ENCODE results near the gene HOXA10.

Gene HOXA10

DNA sequence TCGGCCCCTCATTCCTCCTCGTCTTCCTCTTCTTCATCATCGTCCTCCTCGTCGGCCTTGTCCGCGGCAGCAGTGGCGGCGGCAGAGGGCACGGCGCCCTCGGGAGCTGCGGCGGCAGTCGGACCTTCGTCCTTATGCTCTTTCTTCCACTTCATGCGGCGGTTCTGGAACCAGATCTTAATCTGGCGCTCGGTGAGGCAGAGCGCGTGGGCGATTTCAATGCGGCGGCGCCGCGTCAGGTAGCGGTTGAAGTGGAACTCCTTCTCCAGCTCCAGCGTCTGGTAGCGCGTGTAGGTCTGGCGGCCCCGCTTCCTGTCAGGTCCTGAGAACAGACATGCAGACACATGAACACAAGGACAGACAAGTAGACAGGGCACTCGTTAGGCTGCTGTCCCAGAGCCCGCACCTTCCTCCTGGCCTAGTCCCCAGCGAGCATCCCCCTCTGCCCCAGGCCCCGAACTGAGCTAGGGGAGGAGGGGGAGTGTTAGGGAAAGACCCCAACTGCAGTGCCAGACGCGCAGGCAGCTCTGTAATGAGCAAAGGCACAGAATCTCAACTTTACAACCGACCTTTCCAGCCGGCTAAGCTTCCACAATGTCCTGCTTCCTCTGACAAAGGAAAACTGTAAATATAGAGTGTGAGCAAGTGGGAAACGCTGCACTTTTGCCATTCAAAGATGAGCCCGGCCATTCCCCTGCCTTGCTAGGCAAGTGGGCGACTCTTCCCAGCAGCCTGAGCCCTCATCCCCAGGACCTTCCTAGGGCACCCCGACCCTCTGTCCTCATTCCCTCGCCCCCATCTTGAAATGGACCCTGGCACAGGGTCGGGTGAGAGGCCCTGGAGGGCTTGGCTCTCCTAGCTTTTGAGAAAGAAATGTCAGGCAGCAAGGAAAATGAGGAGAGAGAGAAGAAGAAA, 19.0 kb downstream of the HOXA10 start:
- no peak for DNase-seq

- no peak for DNase-seq
Observed at GRCh38 chr7:27154369-27154768, 19.8 kb downstream of the HOXA10 start.

DNA sequence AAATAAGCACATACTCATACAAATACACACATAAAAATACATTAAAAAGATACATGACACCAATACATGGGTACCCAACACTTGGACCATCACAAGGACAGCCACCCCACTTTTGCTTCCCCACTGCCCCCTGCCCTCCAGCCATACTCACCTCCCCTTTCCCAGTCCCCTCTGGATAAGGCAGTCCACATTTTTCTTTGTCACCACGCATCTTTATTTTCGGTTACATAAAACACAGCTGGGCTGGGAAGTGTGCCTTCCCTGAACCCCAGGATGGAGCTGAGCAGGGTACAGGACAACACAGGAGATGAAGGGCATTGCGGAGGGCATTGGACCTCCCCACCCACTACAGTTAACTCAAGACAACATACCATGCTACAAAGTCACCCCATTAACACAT, 20.6 kb downstream of the HOXA10 start:
- no peak for DNase-seq

GRCh38 chr7:27152816-27153442, 21.2 kb downstream of the HOXA10 start:
- DNase-seq, result no peak

DNA sequence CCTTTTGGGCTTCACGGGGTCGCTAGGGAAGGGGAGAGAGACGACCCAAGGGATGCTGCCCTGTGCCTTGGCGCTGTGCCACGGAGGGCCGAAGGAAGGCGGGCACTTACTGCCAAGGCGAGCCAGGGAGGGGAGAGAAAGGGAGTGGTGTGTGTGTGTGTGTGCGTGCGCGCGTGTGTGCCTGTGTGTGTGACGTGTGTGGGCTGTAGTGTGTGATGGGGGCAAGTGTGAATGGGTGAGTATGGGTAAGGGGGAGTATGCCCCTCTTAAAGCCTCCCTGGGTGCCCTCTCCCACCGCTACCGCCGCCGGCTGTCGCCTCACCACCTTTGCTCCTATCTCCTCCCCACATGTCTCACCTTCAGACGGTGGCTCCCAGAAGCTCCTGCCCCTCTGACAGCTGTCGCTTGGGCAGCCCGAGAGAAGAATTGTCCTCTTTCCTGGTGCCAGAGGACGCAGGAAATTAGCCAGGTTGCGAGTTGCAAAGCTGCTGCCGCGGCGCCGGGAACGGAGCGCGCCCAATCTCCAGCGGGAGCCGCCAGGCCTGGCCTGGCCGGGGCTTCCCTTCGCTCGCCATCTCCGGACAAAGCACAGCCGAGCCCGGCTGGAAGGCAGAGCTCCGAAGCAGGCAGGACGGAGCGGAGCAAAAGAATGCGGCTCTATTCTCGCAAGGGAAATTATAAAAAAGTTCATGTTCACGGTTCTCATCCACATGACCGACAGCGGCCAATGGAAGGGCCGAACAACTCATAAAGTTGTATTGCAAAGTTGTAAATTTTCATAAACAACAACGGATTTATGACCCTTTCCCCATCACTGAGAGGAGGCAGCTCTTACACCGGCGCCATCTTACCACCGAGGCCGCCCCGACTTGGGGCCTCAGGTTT, 21.9 kb downstream of the HOXA10 start, which contains the start of gene HOXA3:
HOXA3 (minus strand) TSS at position 653 of the 885 bp plus-strand sequence. CDS start 41,943 bp downstream, outside the sequence.
- DNase-seq, result no peak

GRCh38 chr7:27151341-27151930, 22.7 kb downstream of the HOXA10 start:
- DNase-seq, result no peak

GRCh38 chr7:27150568-27151340, 23.4 kb downstream of the HOXA10 start:
- DNase-seq, result no peak

GRCh38 chr7:27149842-27150567, 24.1 kb downstream of the HOXA10 start:
- no peak for DNase-seq

- DNase-seq, result no peak
Observed at GRCh38 chr7:27148756-27149641, 25.1 kb downstream of the HOXA10 start.

- DNase-seq, result no peak
Observed at GRCh38 chr7:27148031-27148755, 25.9 kb downstream of the HOXA10 start.

DNA sequence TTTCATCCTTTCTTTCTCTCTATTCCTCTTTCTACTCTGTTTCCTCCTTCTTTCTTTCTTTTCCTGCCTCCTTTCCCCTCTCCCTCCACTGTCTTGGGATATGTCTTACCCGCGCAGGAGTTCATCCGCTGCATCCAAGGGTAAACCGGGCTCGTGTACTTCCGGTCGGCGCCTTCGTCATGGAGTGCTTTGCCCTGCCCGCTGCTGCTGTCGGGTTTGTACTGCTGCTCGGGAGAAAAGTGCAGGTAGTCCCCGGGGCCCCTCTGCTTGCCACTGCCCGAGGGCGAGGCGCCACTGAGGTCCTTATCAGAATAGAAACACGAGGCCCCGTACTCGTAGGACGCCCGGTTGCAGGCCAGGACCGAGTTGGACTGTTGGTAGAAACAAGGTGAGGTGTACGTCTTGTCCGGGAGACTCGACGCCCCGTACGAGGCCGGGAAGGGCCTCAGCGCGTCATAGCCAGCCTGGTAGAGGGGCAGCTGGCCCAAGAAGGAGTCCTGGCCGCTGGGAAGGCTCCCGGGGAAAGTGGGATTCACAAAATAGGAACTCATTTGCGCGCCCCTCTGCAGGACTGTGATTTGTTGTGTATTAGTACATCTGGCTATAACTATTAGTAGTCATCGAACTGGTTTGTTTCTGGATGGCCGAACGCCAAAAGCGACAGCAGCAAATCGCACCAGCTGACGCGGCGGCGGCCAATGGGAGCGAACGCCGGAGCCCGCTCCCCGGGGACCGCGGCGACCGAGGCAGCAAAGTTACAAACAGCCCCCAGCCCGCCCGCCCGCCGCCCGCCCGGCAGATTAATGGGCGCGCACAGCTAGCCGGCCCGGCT, 26.7 kb downstream of the HOXA10 start, which contains the start of gene HOXA6:
HOXA6 (minus strand) TSS at position 576 of the 832 bp plus-strand sequence; CDS start at position 551, 25 bp downstream.
- DNase-seq, result no peak

DNA sequence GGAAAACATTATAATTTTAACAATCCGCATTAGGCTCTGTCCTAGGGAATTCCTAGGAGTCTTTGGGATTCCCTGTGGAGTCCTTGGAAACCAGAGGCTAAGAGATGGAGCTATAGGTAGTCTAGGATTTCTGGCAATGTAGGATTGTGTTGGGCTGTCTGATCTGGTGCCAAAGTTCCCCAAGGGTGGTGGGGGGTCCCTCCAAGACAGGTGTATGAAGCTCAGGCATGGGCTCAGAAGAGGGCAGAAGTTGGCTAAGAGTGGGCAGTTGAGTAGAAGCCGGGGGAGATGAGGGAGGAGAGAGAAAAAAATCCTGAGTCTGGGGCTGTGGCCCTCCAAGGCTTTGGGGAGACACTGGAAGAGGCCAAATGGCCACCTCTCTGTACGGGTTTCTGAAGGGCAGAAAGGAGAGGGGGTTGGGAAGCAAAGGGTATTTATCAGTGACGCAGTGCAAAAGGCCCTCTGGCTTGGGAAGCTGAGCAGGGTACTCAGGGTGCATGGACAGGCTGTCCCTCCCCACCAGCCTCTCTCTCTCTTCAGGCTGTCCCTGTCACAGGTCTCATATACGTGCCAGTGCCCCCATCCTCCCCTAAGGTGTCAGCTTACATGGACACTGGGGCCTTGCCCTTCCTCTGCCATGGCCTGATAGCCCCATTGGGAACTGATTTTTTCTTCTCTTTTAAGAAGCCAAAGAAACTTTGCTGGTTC, 27.5 kb downstream of the HOXA10 start:
- no peak for DNase-seq

GRCh38 chr7:27145914-27146412, 28.2 kb downstream of the HOXA10 start:
- DNase-seq, result no peak

- no peak for DNase-seq
Observed at GRCh38 chr7:27145165-27145913, 28.8 kb downstream of the HOXA10 start.

DNA sequence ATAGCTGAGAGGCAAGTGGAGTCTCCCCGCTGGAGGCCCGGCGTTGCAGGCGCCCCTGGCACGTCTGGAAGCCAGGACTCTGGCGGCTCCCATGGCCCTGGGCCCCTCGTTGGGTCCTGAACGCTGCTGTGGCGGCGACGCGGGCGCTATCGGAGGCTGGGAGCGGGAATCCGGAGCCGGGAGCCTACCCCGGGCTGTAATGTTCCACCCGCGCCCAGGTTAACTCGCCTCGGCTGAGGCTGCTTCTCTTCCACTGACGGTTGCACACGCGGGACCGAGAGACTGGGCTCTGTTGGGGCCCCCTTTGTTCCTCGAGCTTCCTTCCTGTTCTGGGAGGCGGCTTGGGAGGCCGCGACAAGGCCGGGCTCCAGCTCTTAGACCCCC, 29.3 kb downstream of the HOXA10 start:
- DNase-seq, result no peak

GRCh38 chr7:27143950-27144780, 30.0 kb downstream of the HOXA10 start:
- no peak for DNase-seq

All from NCI-H524 treated with DMSO at 0.1 percent for 48 hours (cell line).